SK-N-SH (cell line): ENCODE data around the gene ABLIM1. TPM values are rescaled to one million over a fixed set of nuclear protein-coding genes. Genes with fewer than 3 reads are reported as not detected.

Experiments
- CTCF ChIA-PET: fragments of 300-600, 350-600 bp; formaldehyde crosslinking; extraction: SDS; loops from one replicate; lab custom pipeline; 2021; lab: Yijun Ruan, JAX
- POLR2A ChIA-PET: fragments of 350-600 bp; sonication (Branson Sonifier 250); formaldehyde crosslinking; extraction: SDS; loops from one replicate; lab custom pipeline; 2020; ENCODE audit warnings: antibody characterized with exemption, inconsistent platforms; lab: Yijun Ruan, JAX
- DNase-seq: peaks from one replicate; pipeline ENCODE4 v3.0.0; 2012
- H2AFZ ChIP-seq: fragments of 200-600 bp; sonication (generic); 2 replicates; pipeline ENCODE4 v1.8.1; 2016; ENCODE audit warnings: antibody characterized with exemption, mild to moderate bottlenecking, low read depth
- H3F3A ChIP-seq: fragments of 200-600 bp; sonication (generic); replicated peaks from 2 replicates; pipeline ENCODE3; 2016; ENCODE audit warnings: antibody characterized with exemption, mild to moderate bottlenecking; ENCODE audit not compliant: insufficient read depth
- H3K27ac ChIP-seq, 2 experiments: fragments of 200-500 bp in 1 of 2; fragments of 200-600 bp in 1 of 2; sonication (Bioruptor generic) in 1 of 2; sonication (generic), shearing (Covaris generic) in 1 of 2; 2 replicates each; pipeline versions ENCODE4 v1.5.1 to v1.6.1; 2014 to 2016; ENCODE audit warnings: low read depth in 2 of 2, inconsistent platforms in 1 of 2, low read length in 1 of 2, mild to moderate bottlenecking in 1 of 2, mixed read lengths in 1 of 2
- H3K27me3 ChIP-seq: fragments of 200-600 bp; sonication (generic), shearing (Covaris generic); 2 replicates; pipeline ENCODE4 v1.6.1; 2016; ENCODE audit warnings: mixed run types; ENCODE audit not compliant: insufficient read depth
- H3K36me3 ChIP-seq, 2 experiments: fragments of 200-500 bp in 1 of 2; fragments of 200-600 bp in 1 of 2; sonication (Bioruptor generic) in 1 of 2; sonication (generic) in 1 of 2; replicated peaks in 1 of 2; 2 replicates each; pipeline versions ENCODE3 to v1.5.1; 2014 to 2016; ENCODE audit warnings: low read length in 1 of 2, mild to moderate bottlenecking in 1 of 2; ENCODE audit not compliant: insufficient read depth in 2 of 2, control insufficient read depth in 1 of 2
- H3K4me1 ChIP-seq, 2 experiments: fragments of 200-500 bp in 1 of 2; fragments of 200-600 bp in 1 of 2; sonication (Bioruptor generic) in 1 of 2; sonication (generic), shearing (Covaris generic) in 1 of 2; 2 replicates each; pipeline versions ENCODE4 v1.5.1 to v1.6.1; 2014 to 2016; ENCODE audit warnings: low read depth in 1 of 2, low read length in 1 of 2, mixed run types in 1 of 2; ENCODE audit not compliant: insufficient read depth in 2 of 2, control insufficient read depth in 1 of 2
- H3K4me2 ChIP-seq: fragments of 200-600 bp; sonication (generic), shearing (Covaris generic); 2 replicates; pipeline ENCODE4 v1.6.1; 2017; ENCODE audit warnings: mixed run types
- H3K4me3 ChIP-seq, 2 experiments: fragments of 200-500 bp in 1 of 2; fragments of 200-600 bp in 1 of 2; sonication (Bioruptor generic) in 1 of 2; sonication (generic), shearing (Covaris generic) in 1 of 2; 2 replicates each; pipeline versions ENCODE4 v1.5.1 to v1.8.1; 2014 to 2016; ENCODE audit warnings: low read depth in 2 of 2, inconsistent platforms in 1 of 2, low read length in 1 of 2, mild to moderate bottlenecking in 1 of 2, mixed read lengths in 1 of 2, moderate library complexity in 1 of 2
- H3K79me2 ChIP-seq: fragments of 200-600 bp; sonication (generic); 2 replicates; pipeline ENCODE4 v1.8.1; 2017; ENCODE audit warnings: mild to moderate bottlenecking; ENCODE audit not compliant: insufficient read depth
- H3K9ac ChIP-seq: fragments of 200-600 bp; sonication (generic); 2 replicates; pipeline ENCODE4 v1.6.1; 2017; ENCODE audit warnings: mixed run types
- H3K9me2 ChIP-seq: fragments of 200-600 bp; sonication (generic); 2 replicates; pipeline ENCODE4 v1.6.1; 2017; ENCODE audit warnings: mixed run types
- H3K9me3 ChIP-seq: fragments of 200-600 bp; sonication (generic); 2 replicates; pipeline ENCODE4 v1.6.1; 2017; ENCODE audit warnings: mixed run types, mild to moderate bottlenecking, moderate library complexity
- H4K20me1 ChIP-seq: fragments of 200-600 bp; sonication (generic); 2 replicates; pipeline ENCODE4 v1.6.1; 2017; ENCODE audit warnings: mild to moderate bottlenecking, mixed run types; ENCODE audit not compliant: insufficient read depth
- CHD2 ChIP-seq: fragments of 150-350 bp; IDR thresholded peaks from 2 replicates; pipeline ENCODE4 v1.6.1; 2018; ENCODE audit warnings: low read length; ENCODE audit not compliant: partially characterized antibody
- EP300 ChIP-seq, 2 experiments: IDR thresholded peaks; 2 replicates each; pipeline versions ENCODE4 v1.4.0 to v1.6.1; 2012; ENCODE audit warnings: borderline replicate concordance in 1 of 2, low read depth in 1 of 2, low read length in 1 of 2
- EZH2phosphoT487 ChIP-seq: fragments of 200-600 bp; sonication (generic); IDR thresholded peaks from 2 replicates; pipeline ENCODE4 v1.6.1; 2017; ENCODE audit warnings: low read depth, mixed run types, mild to moderate bottlenecking, antibody characterized with exemption, moderate library complexity, borderline replicate concordance
- FOSL2 ChIP-seq: IDR thresholded peaks from 2 replicates; pipeline ENCODE4 v1.4.0; 2012; ENCODE audit warnings: low read depth, mild to moderate bottlenecking, moderate library complexity, borderline replicate concordance
- FOXJ3 ChIP-seq: sonication (generic); formaldehyde crosslinking; IDR thresholded peaks from 2 replicates; pipeline ENCODE4 v1.5.1; 2020; ENCODE audit warnings: mild to moderate bottlenecking, missing genetic modification reagents
- FOXM1 ChIP-seq: IDR thresholded peaks from 2 replicates; pipeline ENCODE4 v1.4.0; 2012; ENCODE audit warnings: low read depth, mild to moderate bottlenecking
- MEF2A ChIP-seq: IDR thresholded peaks from 2 replicates; pipeline ENCODE4 v1.4.0; 2012; ENCODE audit warnings: low read depth, borderline replicate concordance
- MXI1 ChIP-seq: IDR thresholded peaks from 2 replicates; pipeline ENCODE4 v1.6.1; 2012; ENCODE audit warnings: mild to moderate bottlenecking, low read depth, low read length, improper control_type of control experiment
- NFIC ChIP-seq: IDR thresholded peaks from 2 replicates; pipeline ENCODE4 v1.4.0; 2012; ENCODE audit warnings: borderline replicate concordance
- RCOR1 ChIP-seq: fragments of 150-350 bp; IDR thresholded peaks from 2 replicates; pipeline ENCODE4 v1.6.1; 2017; ENCODE audit warnings: antibody characterized with exemption, low read length
- REST ChIP-seq: IDR thresholded peaks from 2 replicates; pipeline ENCODE4 v1.6.1; 2012; ENCODE audit warnings: mild to moderate bottlenecking, low read depth, low read length, moderate library complexity
- SMC3 ChIP-seq: IDR thresholded peaks from 2 replicates; pipeline ENCODE4 v1.6.1; 2012; ENCODE audit warnings: low read depth, low read length, improper control_type of control experiment
- TAF1 ChIP-seq: IDR thresholded peaks from 2 replicates; pipeline ENCODE4 v1.6.1; 2012; ENCODE audit warnings: low read depth, mild to moderate bottlenecking, low read length, moderate library complexity, borderline replicate concordance
- TCF12 ChIP-seq: IDR thresholded peaks from 2 replicates; pipeline ENCODE4 v1.4.0; 2012
- USF1 ChIP-seq: IDR thresholded peaks from 2 replicates; pipeline ENCODE4 v1.4.0; 2012; ENCODE audit warnings: low read depth, borderline replicate concordance
- YY1 ChIP-seq: IDR thresholded peaks from 2 replicates; pipeline ENCODE4 v1.4.0; 2012; ENCODE audit warnings: low read depth, mild to moderate bottlenecking
- WGBS: methylation state at CpG from one replicate; pipeline ENCODE4 v1.1.6; 2017; ENCODE audit warnings: low lambda C conversion rate; 5-methylcytosine and 5-hydroxymethylcytosine counted together
- polyA plus RNA-seq, 3 experiments: library from polyadenylated mRNA; depleted of rRNA; stranded (reverse); fragments of >200 nt; gene quantifications; 2 replicates each; pipeline ENCODE4 v1.2.3, GENCODE V29; 2012
- TF ChIP-seq, protein P1 (sequence below): fragments of 200-600 bp; sonication (generic); IDR thresholded peaks from 2 replicates; pipeline ENCODE4 v1.6.1; 2017; ENCODE audit warnings: antibody characterized with exemption, mild to moderate bottlenecking, moderate library complexity
- TF ChIP-seq, protein P2 (sequence below): IDR thresholded peaks from 2 replicates; pipeline ENCODE4 v1.4.0; 2012; ENCODE audit warnings: low read depth, borderline replicate concordance
- TF ChIP-seq, protein P3 (sequence below): fragments of 150-350 bp; IDR thresholded peaks from 2 replicates; pipeline ENCODE4 v1.6.1; 2017; ENCODE audit warnings: antibody characterized with exemption, low read length, low read depth, borderline replicate concordance

Gene ABLIM1
- polyA plus RNA-seq, 1 of the 3 experiments (the other 2 are of a cell fraction): 16.1 TPM

DNA sequence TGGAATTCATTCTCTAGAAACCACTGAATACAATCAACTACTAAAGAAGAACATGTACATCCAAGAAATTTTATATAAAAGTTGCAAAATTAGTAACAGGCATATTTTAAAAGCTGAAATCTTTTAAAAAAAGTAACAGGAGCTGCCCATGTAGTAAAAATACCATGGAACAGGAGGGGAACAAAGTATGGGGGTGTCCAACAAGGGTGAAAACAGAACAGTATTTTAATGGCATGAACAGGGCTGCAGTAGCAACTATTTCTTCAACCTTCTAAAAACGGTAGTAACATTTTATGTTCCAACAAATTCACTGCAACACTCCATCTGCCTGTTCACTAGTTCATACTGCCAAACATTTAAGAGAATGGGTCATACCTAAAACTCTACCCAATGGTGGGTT is 77.0 kb downstream of the ABLIM1 start:
- no peaks in the 10 kb centered on the region for H3K9me2 ChIP-seq
- H3K36me3 ChIP-seq: no peaks in the 10 kb centered on the region
- H3K79me2 ChIP-seq: no peaks in the 10 kb centered on the region
- peaks cover 16% of the 10 kb centered on the region for H3F3A ChIP-seq
- H3K9ac ChIP-seq: no peak overlapping the region
- H3K4me1 ChIP-seq: peaks cover 0 to 4% of the 10 kb centered on the region in 2 experiments; a peak in 2 of 4 replicates
- no peaks in the 10 kb centered on the region for H4K20me1 ChIP-seq
- no peak overlapping the region for H3K4me2 ChIP-seq
- H3K27ac ChIP-seq: no peak overlapping the region
- POLR2A ChIA-PET: no interaction called here
- H3K4me3 ChIP-seq: no peak overlapping the region
- no peak for DNase-seq
- H3K27me3 ChIP-seq: no peaks in the 10 kb centered on the region
- CTCF ChIA-PET: no interaction called here
- no peak overlapping the region for H2AFZ ChIP-seq
- TF ChIP-seq RCOR1: no peak
- TF ChIP-seq, protein P1, sequence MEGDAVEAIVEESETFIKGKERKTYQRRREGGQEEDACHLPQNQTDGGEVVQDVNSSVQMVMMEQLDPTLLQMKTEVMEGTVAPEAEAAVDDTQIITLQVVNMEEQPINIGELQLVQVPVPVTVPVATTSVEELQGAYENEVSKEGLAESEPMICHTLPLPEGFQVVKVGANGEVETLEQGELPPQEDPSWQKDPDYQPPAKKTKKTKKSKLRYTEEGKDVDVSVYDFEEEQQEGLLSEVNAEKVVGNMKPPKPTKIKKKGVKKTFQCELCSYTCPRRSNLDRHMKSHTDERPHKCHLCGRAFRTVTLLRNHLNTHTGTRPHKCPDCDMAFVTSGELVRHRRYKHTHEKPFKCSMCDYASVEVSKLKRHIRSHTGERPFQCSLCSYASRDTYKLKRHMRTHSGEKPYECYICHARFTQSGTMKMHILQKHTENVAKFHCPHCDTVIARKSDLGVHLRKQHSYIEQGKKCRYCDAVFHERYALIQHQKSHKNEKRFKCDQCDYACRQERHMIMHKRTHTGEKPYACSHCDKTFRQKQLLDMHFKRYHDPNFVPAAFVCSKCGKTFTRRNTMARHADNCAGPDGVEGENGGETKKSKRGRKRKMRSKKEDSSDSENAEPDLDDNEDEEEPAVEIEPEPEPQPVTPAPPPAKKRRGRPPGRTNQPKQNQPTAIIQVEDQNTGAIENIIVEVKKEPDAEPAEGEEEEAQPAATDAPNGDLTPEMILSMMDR: no peak
- no peak for TF ChIP-seq MEF2A
- no peak for TF ChIP-seq CHD2
- TF ChIP-seq EZH2phosphoT487: no peak
- no peak for TF ChIP-seq USF1
- TF ChIP-seq FOXJ3 (CRISPR knock-in tag): no peak
- no peak for TF ChIP-seq MXI1
- no peak for TF ChIP-seq TCF12
- WGBS: 38% methylated on average over 1 of the region's 1 CpG
- H3K9me3 ChIP-seq: no peaks in the 10 kb centered on the region

GRCh38 chr10:114577133-114577532 is 80.9 kb downstream of the ABLIM1 start:
- ChIA-PET CTCF (interaction anchor here (1.9 kb wide), 1 partner anchor 27 kb away, joined by 5 read pairs; no protein-coding TSS in a partner anchor), POLR2A (no interaction called here)
- H3K36me3 ChIP-seq: peaks cover 0 to 7% of the 10 kb centered on the region in 2 experiments
- no peak overlapping the region for H2AFZ ChIP-seq
- 79% methylated on average over 1 of the region's 1 CpG for WGBS
- H3K9me3 ChIP-seq: no peaks in the 10 kb centered on the region
- peaks cover 0 to 4% of the 10 kb centered on the region in 2 experiments; a peak in 2 of 4 replicates for H3K4me1 ChIP-seq
- peak overlapping the region in 1 of 2 experiments; percentile 56; a peak in 3 of 4 replicates for H3K27ac ChIP-seq
- no peak for DNase-seq
- no peak overlapping the region for H3K4me2 ChIP-seq
- no peaks in the 10 kb centered on the region for H3K79me2 ChIP-seq
- H4K20me1 ChIP-seq: no peaks in the 10 kb centered on the region
- no peaks in the 10 kb centered on the region for H3F3A ChIP-seq
- H3K9ac ChIP-seq: no peak overlapping the region
- H3K9me2 ChIP-seq: no peaks in the 10 kb centered on the region
- H3K4me3 ChIP-seq: no peak overlapping the region
- no peaks in the 10 kb centered on the region for H3K27me3 ChIP-seq
- TF ChIP-seq MXI1: no peak
- no peak for TF ChIP-seq REST
- TF ChIP-seq, protein P2, sequence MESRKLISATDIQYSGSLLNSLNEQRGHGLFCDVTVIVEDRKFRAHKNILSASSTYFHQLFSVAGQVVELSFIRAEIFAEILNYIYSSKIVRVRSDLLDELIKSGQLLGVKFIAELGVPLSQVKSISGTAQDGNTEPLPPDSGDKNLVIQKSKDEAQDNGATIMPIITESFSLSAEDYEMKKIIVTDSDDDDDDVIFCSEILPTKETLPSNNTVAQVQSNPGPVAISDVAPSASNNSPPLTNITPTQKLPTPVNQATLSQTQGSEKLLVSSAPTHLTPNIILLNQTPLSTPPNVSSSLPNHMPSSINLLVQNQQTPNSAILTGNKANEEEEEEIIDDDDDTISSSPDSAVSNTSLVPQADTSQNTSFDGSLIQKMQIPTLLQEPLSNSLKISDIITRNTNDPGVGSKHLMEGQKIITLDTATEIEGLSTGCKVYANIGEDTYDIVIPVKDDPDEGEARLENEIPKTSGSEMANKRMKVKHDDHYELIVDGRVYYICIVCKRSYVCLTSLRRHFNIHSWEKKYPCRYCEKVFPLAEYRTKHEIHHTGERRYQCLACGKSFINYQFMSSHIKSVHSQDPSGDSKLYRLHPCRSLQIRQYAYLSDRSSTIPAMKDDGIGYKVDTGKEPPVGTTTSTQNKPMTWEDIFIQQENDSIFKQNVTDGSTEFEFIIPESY: no peak
- TF ChIP-seq FOXM1: no peak
- no peak for TF ChIP-seq YY1
- TF ChIP-seq FOSL2: peak; percentile 54; the same call in 1 of the 2 replicates
- TF ChIP-seq, protein P3, sequence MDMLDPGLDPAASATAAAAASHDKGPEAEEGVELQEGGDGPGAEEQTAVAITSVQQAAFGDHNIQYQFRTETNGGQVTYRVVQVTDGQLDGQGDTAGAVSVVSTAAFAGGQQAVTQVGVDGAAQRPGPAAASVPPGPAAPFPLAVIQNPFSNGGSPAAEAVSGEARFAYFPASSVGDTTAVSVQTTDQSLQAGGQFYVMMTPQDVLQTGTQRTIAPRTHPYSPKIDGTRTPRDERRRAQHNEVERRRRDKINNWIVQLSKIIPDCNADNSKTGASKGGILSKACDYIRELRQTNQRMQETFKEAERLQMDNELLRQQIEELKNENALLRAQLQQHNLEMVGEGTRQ: no peak
- no peak for TF ChIP-seq SMC3
- TF ChIP-seq EP300 (IDR thresholded peaks at IDR 0.05; ENCODE audit: borderline replicate concordance in 1 of 2, low read depth in 1 of 2, low read length in 1 of 2): 0 out of 4 replicates have a peak, but pooled peaks of 1 of the 2 experiments have one; percentile 12
- TF ChIP-seq TAF1: no peak
- peak; percentile 58 for TF ChIP-seq NFIC
